Mesenchymal stem cell (in vitro differentiated cells and primary cell): ENCODE results near the gene IRF2BPL.

Source experiments
- DNase-seq: peaks from one replicate; pipeline ENCODE4 v3.0.0-alpha.2; 2013
- H2AFZ ChIP-seq: one replicate; pipeline ENCODE4 v1.6.1; 2013; ENCODE audit warnings: low read depth, mild to moderate bottlenecking, control low read depth, inconsistent platforms, low read length, moderate library complexity
- H2AK5ac ChIP-seq: 2 replicates; pipeline ENCODE4 v1.6.1; 2013; ENCODE audit warnings: low read length, moderate library complexity, mild to moderate bottlenecking, inconsistent platforms; ENCODE audit not compliant: severe bottlenecking
- H2BK120ac ChIP-seq: one replicate; pipeline ENCODE4 v1.6.1; 2013; ENCODE audit warnings: low read depth, mild to moderate bottlenecking, inconsistent platforms, low read length, moderate library complexity
- H2BK12ac ChIP-seq, 2 experiments: one replicate each; pipeline ENCODE4 v1.6.1; 2013; ENCODE audit warnings: inconsistent platforms in 2 of 2, low read length in 2 of 2, mild to moderate bottlenecking in 2 of 2, moderate library complexity in 2 of 2, control low read depth in 1 of 2
- H2BK15ac ChIP-seq: one replicate; pipeline ENCODE4 v1.6.1; 2013; ENCODE audit warnings: mild to moderate bottlenecking, low read depth, inconsistent platforms; ENCODE audit not compliant: poor library complexity, severe bottlenecking
- H2BK5ac ChIP-seq: 2 replicates; pipeline ENCODE4 v1.6.1; 2013; ENCODE audit warnings: low read depth, mild to moderate bottlenecking, low read length, control low read depth, inconsistent platforms; ENCODE audit not compliant: poor library complexity, severe bottlenecking
- H3K14ac ChIP-seq, 2 experiments: one replicate each; pipeline ENCODE4 v1.6.1; 2013; ENCODE audit warnings: inconsistent platforms in 2 of 2, low read length in 2 of 2, control low read depth in 1 of 2, mild to moderate bottlenecking in 1 of 2, moderate library complexity in 1 of 2
- H3K18ac ChIP-seq, 2 experiments: one replicate each; pipeline ENCODE4 v1.6.1; 2013; ENCODE audit warnings: inconsistent platforms in 2 of 2, low read length in 2 of 2, control low read depth in 1 of 2, low read depth in 1 of 2, mild to moderate bottlenecking in 1 of 2
- H3K23ac ChIP-seq, 2 experiments: one replicate each; pipeline ENCODE4 v1.6.1; 2013; ENCODE audit warnings: inconsistent platforms in 2 of 2, low read length in 2 of 2, mild to moderate bottlenecking in 2 of 2, moderate library complexity in 2 of 2, control low read depth in 1 of 2
- H3K27ac ChIP-seq: 2 replicates; pipeline ENCODE4 v1.5.1; 2013; ENCODE audit warnings: mild to moderate bottlenecking, moderate library complexity, low read length, control low read depth, inconsistent platforms; ENCODE audit not compliant: poor library complexity, severe bottlenecking
- H3K27me3 ChIP-seq, 2 experiments: 2 replicates each; pipeline versions ENCODE4 v1.6.1 to v1.7.0; 2013; ENCODE audit warnings: low read length in 2 of 2, mild to moderate bottlenecking in 2 of 2, moderate library complexity in 2 of 2, control low read depth in 1 of 2, inconsistent platforms in 1 of 2; ENCODE audit not compliant: control insufficient read depth in 1 of 2, insufficient read depth in 1 of 2
- H3K36me3 ChIP-seq, 2 experiments: 2 replicates each; pipeline versions ENCODE4 v1.6.1 to v1.7.0; 2013; ENCODE audit warnings: low read length in 2 of 2, control low read depth in 1 of 2, inconsistent platforms in 1 of 2, low read depth in 1 of 2, mild to moderate bottlenecking in 1 of 2; ENCODE audit not compliant: insufficient read depth in 2 of 2, control insufficient read depth in 1 of 2
- H3K4ac ChIP-seq, 2 experiments: one replicate each; pipeline ENCODE4 v1.6.1; 2013; ENCODE audit warnings: inconsistent platforms in 2 of 2, low read length in 2 of 2, mild to moderate bottlenecking in 2 of 2, moderate library complexity in 2 of 2, control low read depth in 1 of 2, low read depth in 1 of 2
- H3K4me1 ChIP-seq: 2 replicates; pipeline ENCODE4 v1.6.1; 2013; ENCODE audit warnings: low read depth, low read length, control low read depth; ENCODE audit not compliant: control insufficient read depth, insufficient read depth
- H3K4me2 ChIP-seq: 2 replicates; pipeline ENCODE4 v1.6.1; 2013; ENCODE audit warnings: low read length, mild to moderate bottlenecking, inconsistent platforms; ENCODE audit not compliant: poor library complexity, severe bottlenecking
- H3K4me3 ChIP-seq, 2 experiments: 2 replicates each; pipeline versions ENCODE4 v1.5.1 to v1.7.0; 2013; ENCODE audit warnings: low read length in 2 of 2, mild to moderate bottlenecking in 2 of 2, control low read depth in 1 of 2, low read depth in 1 of 2; ENCODE audit not compliant: insufficient read depth in 1 of 2
- H3K79me1 ChIP-seq: replicated peaks from 2 replicates; pipeline ENCODE4 v1.6.1; 2013; ENCODE audit warnings: mild to moderate bottlenecking, control low read depth, low read length, inconsistent platforms; ENCODE audit not compliant: poor library complexity, severe bottlenecking
- H3K9ac ChIP-seq: 2 replicates; pipeline ENCODE4 v1.7.0; 2013; ENCODE audit warnings: mild to moderate bottlenecking, low read length, moderate library complexity
- H3K9me3 ChIP-seq: 2 replicates; pipeline ENCODE4 v1.7.0; 2013; ENCODE audit warnings: mild to moderate bottlenecking, low read length; ENCODE audit not compliant: control insufficient read depth
- H4K8ac ChIP-seq: one replicate; pipeline ENCODE4 v1.6.1; 2013; ENCODE audit warnings: inconsistent platforms, mild to moderate bottlenecking, low read length, moderate library complexity
- H4K91ac ChIP-seq: one replicate; pipeline ENCODE4 v1.6.1; 2013; ENCODE audit warnings: mild to moderate bottlenecking, low read length, inconsistent platforms
- WGBS: methylation state at CpG from one replicate; pipeline ENCODE4 v1.1.7; 2013; ENCODE audit warnings: mixed read lengths; 5-methylcytosine and 5-hydroxymethylcytosine counted together

Gene IRF2BPL

GRCh38 chr14:77014734-77015133, 13.8 kb downstream of the IRF2BPL start:
- no peaks in the 10 kb centered on the region for H3K9me3 ChIP-seq
- no peak overlapping the region for H4K91ac ChIP-seq
- WGBS = 92% methylated on average over 7 of the region's 7 CpGs
- no peak overlapping the region for H3K9ac ChIP-seq
- no peak overlapping the region for H3K27ac ChIP-seq
- H2BK120ac ChIP-seq = no peak overlapping the region
- H2BK12ac ChIP-seq = peak overlapping the region in 1 of 2 experiments; percentile 29
- H2BK15ac ChIP-seq = no peak overlapping the region
- H3K4ac ChIP-seq = no peak overlapping the region
- peaks cover 14% of the 10 kb centered on the region for H3K4me1 ChIP-seq
- DNase-seq = no peak
- no peak overlapping the region for H3K23ac ChIP-seq
- H3K4me2 ChIP-seq = no peak overlapping the region
- no peak overlapping the region for H3K4me3 ChIP-seq
- no peak overlapping the region for H3K18ac ChIP-seq
- no peaks in the 10 kb centered on the region for H3K79me1 ChIP-seq
- H4K8ac ChIP-seq = no peak overlapping the region
- no peak overlapping the region for H2AFZ ChIP-seq
- H3K27me3 ChIP-seq = peaks cover 0 to 15% of the 10 kb centered on the region in 2 experiments
- no peak overlapping the region for H3K14ac ChIP-seq
- no peaks in the 10 kb centered on the region for H3K36me3 ChIP-seq
- H2BK5ac ChIP-seq = no peak overlapping the region
- peak overlapping the region; percentile 6 for H2AK5ac ChIP-seq

DNA sequence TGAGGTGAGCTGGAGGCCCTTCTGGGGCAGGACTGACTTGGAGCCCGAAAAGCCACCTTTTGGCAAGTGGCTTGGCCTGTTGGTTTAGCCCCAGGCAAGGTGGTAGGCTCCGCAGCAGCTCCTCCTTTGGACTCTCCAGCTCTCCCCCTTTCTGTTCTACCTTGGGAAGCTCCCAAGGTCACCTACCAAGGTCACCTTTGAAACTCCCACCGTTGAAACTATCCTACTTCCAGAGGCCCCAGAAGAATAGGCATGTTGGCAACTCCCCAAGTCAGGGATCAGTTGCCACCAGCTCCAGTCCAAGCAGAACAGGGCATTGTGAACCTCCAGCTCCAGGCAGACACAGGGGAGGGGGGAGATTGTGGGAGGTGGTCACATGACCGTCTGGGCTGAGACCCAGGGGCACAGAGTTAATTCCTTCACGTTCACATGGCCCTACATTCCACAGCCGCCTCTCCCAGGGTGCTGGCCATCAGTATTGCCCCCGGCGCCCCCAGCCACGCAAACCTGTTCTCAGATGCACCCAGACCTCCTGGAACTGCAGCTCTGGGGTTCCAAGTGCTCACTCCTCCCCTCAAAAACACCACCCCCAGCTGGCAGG, 14.4 kb downstream of the IRF2BPL start:
- H2AK5ac ChIP-seq = peak overlapping the region; percentile 96
- peak overlapping the region in 1 of 2 experiments; percentile 45 for H2BK12ac ChIP-seq
- peak overlapping the region; percentile 78 for H4K91ac ChIP-seq
- no peak overlapping the region for H3K4me3 ChIP-seq
- H3K14ac ChIP-seq = no peak overlapping the region
- H4K8ac ChIP-seq = peak overlapping the region; percentile 23
- no peak overlapping the region for H2AFZ ChIP-seq
- DNase-seq = no peak
- H2BK120ac ChIP-seq = no peak overlapping the region
- H3K27me3 ChIP-seq = peaks cover 0 to 15% of the 10 kb centered on the region in 2 experiments
- no peaks in the 10 kb centered on the region for H3K36me3 ChIP-seq
- H3K79me1 ChIP-seq = no peaks in the 10 kb centered on the region
- H3K4me2 ChIP-seq = no peak overlapping the region
- H3K4ac ChIP-seq = no peak overlapping the region
- H3K27ac ChIP-seq = no peak overlapping the region
- 63% methylated on average over 9 of the region's 9 CpGs for WGBS
- peaks cover 14% of the 10 kb centered on the region for H3K4me1 ChIP-seq
- peak overlapping the region; percentile 11 to 38 for H3K18ac ChIP-seq
- H3K23ac ChIP-seq = no peak overlapping the region
- no peaks in the 10 kb centered on the region for H3K9me3 ChIP-seq
- H2BK15ac ChIP-seq = peak overlapping the region; percentile 37
- no peak overlapping the region for H2BK5ac ChIP-seq
- H3K9ac ChIP-seq = no peak overlapping the region

GRCh38 chr14:77012193-77012765, 16.2 kb downstream of the IRF2BPL start:
- H3K4ac ChIP-seq = no peak overlapping the region
- H2AK5ac ChIP-seq = peak overlapping the region; percentile 3
- no peaks in the 10 kb centered on the region for H3K9me3 ChIP-seq
- H3K27me3 ChIP-seq = peaks cover 0 to 15% of the 10 kb centered on the region in 2 experiments
- no peak overlapping the region for H2AFZ ChIP-seq
- H3K79me1 ChIP-seq = no peaks in the 10 kb centered on the region
- DNase-seq = no peak
- no peak overlapping the region for H3K14ac ChIP-seq
- H2BK15ac ChIP-seq = no peak overlapping the region
- H3K23ac ChIP-seq = no peak overlapping the region
- H2BK12ac ChIP-seq = peak overlapping the region in 1 of 2 experiments; percentile 23
- H3K9ac ChIP-seq = no peak overlapping the region
- H4K8ac ChIP-seq = no peak overlapping the region
- 89% methylated on average over 13 of the region's 13 CpGs for WGBS
- peaks cover 20% of the 10 kb centered on the region for H3K4me1 ChIP-seq
- no peak overlapping the region for H3K4me3 ChIP-seq
- H3K27ac ChIP-seq = no peak overlapping the region
- H2BK5ac ChIP-seq = no peak overlapping the region
- H2BK120ac ChIP-seq = no peak overlapping the region
- no peaks in the 10 kb centered on the region for H3K36me3 ChIP-seq
- H3K4me2 ChIP-seq = no peak overlapping the region
- H3K18ac ChIP-seq = no peak overlapping the region
- H4K91ac ChIP-seq = no peak overlapping the region

GRCh38 chr14:77011245-77011644, 17.3 kb downstream of the IRF2BPL start:
- H3K4me3 ChIP-seq = no peak overlapping the region
- WGBS = 91% methylated on average over 2 of the region's 4 CpGs

More at GRCh38 chr14:77011245-77011644, 17.3 kb downstream of the IRF2BPL start:
- Histone ChIP-seq H3K79me1 (no peaks in the 10 kb centered on the region), H2AK5ac (no peak overlapping the region), H3K36me3 (no peaks in the 10 kb centered on the region), H3K27me3 (peaks cover 0 to 15% of the 10 kb centered on the region in 2 experiments), H2AFZ (no peak overlapping the region), H3K4me2 (no peak overlapping the region), H2BK120ac (no peak overlapping the region), H3K27ac (no peak overlapping the region), H3K4me1 (peaks cover 20% of the 10 kb centered on the region), H4K91ac (no peak overlapping the region), H2BK15ac (no peak overlapping the region), H4K8ac (no peak overlapping the region), H2BK12ac (no peak overlapping the region), H3K4ac (no peak overlapping the region), H3K23ac (no peak overlapping the region), H3K14ac (no peak overlapping the region), H2BK5ac (no peak overlapping the region), H3K9ac (no peak overlapping the region), H3K18ac (no peak overlapping the region), H3K9me3 (no peaks in the 10 kb centered on the region)
- DNase-seq = no peak
